H1 (cell line): Measurements from ENCODE around the gene TTLL9. TPM values are rescaled to one million over a fixed set of nuclear protein-coding genes. Genes with fewer than 3 reads are reported as not detected.

Experiments
- CTCF ChIA-PET: fragments of 300-600 bp; sonication (Branson Sonifier 250); formaldehyde crosslinking; loops from one replicate; lab custom pipeline; 2021; ENCODE audit not compliant: partially characterized antibody; lab: Charles Lee
- POLR2A ChIA-PET: fragments of 300-600 bp; sonication (Branson Sonifier 250); formaldehyde crosslinking; loops from one replicate; lab custom pipeline; 2021; ENCODE audit warnings: inconsistent platforms; ENCODE audit not compliant: partially characterized antibody; lab: Charles Lee
- DNase-seq, 2 experiments: peaks; one replicate each; pipeline versions ENCODE4 v3.0.0 to v3.0.0-alpha.2; 2010 to 2022; ENCODE audit warnings: low spot score in 2 of 2, low read depth in 1 of 2, mixed read lengths in 1 of 2
- FAIRE-seq: peaks from 2 replicates; lab custom pipeline; 2011; peaks lifted over from hg19 to GRCh38; lab: Jason Lieb, UNC
- H2AFZ ChIP-seq: 2 replicates; pipeline ENCODE4 v1.8.1; 2012; ENCODE audit warnings: low read length, inconsistent platforms
- H2AK5ac ChIP-seq: 2 replicates; pipeline ENCODE4 v1.6.1; 2013; ENCODE audit warnings: low read depth, low read length
- H2BK120ac ChIP-seq: replicated peaks from 2 replicates; pipeline ENCODE3; 2013; ENCODE audit warnings: low read depth, low read length, inconsistent platforms
- H2BK12ac ChIP-seq: 2 replicates; pipeline ENCODE4 v1.6.1; 2013; ENCODE audit warnings: low read depth, low read length
- H2BK15ac ChIP-seq: 2 replicates; pipeline ENCODE4 v1.6.1; 2013; ENCODE audit warnings: low read length
- H2BK20ac ChIP-seq: 2 replicates; pipeline ENCODE4 v1.6.1; 2013; ENCODE audit warnings: low read length
- H2BK5ac ChIP-seq: 2 replicates; pipeline ENCODE4 v1.6.1; 2013; ENCODE audit warnings: low read depth, low read length
- H3K14ac ChIP-seq: 2 replicates; pipeline ENCODE4 v1.6.1; 2013; ENCODE audit warnings: inconsistent platforms; ENCODE audit not compliant: insufficient read length
- H3K18ac ChIP-seq: 2 replicates; pipeline ENCODE4 v1.6.1; 2013; ENCODE audit warnings: low read length; ENCODE audit errors: extremely low read depth
- H3K23ac ChIP-seq: 2 replicates; pipeline ENCODE4 v1.6.1; 2013; ENCODE audit warnings: inconsistent platforms; ENCODE audit not compliant: insufficient read length
- H3K23me2 ChIP-seq: 2 replicates; pipeline ENCODE4 v1.6.1; 2013; ENCODE audit warnings: low read depth, low read length
- H3K27ac ChIP-seq: 2 replicates; pipeline ENCODE4 v1.6.1; 2011; ENCODE audit warnings: low read depth, low read length, inconsistent platforms
- H3K27me3 ChIP-seq, 4 experiments: replicated peaks in 1 of 4; 1 replicate in 1 of 4; 2 replicates in 3 of 4; pipeline versions ENCODE4 v1.6.1 to v1.8.1; 2011 to 2013; ENCODE audit warnings: low read length in 3 of 4, mild to moderate bottlenecking in 3 of 4, inconsistent platforms in 2 of 4, mixed read lengths in 2 of 4, moderate library complexity in 1 of 4; ENCODE audit not compliant: control insufficient read depth in 3 of 4, insufficient read depth in 3 of 4; ENCODE audit errors: extremely low read depth in 1 of 4
- H3K36me3 ChIP-seq, 4 experiments: 2 replicates each; pipeline versions ENCODE4 v1.6.1 to v1.8.1; 2011 to 2013; ENCODE audit warnings: mild to moderate bottlenecking in 4 of 4, low read length in 3 of 4, moderate library complexity in 2 of 4, control low read depth in 1 of 4, inconsistent platforms in 1 of 4; ENCODE audit not compliant: insufficient read depth in 4 of 4, control insufficient read depth in 2 of 4
- H3K4ac ChIP-seq: replicated peaks from 2 replicates; pipeline ENCODE3; 2013; ENCODE audit warnings: low read length, low read depth, mixed read lengths, inconsistent platforms; ENCODE audit not compliant: insufficient read length
- H3K4me1 ChIP-seq, 4 experiments: replicated peaks in 1 of 4; 1 replicate in 1 of 4; 2 replicates in 3 of 4; pipeline versions ENCODE4 v1.6.1 to v1.8.1; 2011 to 2013; ENCODE audit warnings: low read length in 3 of 4, inconsistent platforms in 2 of 4, mixed read lengths in 1 of 4; ENCODE audit not compliant: insufficient read depth in 4 of 4, control insufficient read depth in 3 of 4
- H3K4me2 ChIP-seq, 2 experiments: 2 replicates each; pipeline versions ENCODE4 v1.6.1 to v1.8.1; 2011 to 2013; ENCODE audit warnings: low read depth in 2 of 2, low read length in 2 of 2, control low read depth in 1 of 2, inconsistent platforms in 1 of 2, mild to moderate bottlenecking in 1 of 2; ENCODE audit not compliant: insufficient read depth in 1 of 2
- H3K4me3 ChIP-seq, 4 experiments: fragments of 200-600, 300-600 bp in 1 of 4; sonication (generic), shearing (Covaris generic), sonication (Bioruptor Twin) in 1 of 4; 2 replicates each; pipeline versions ENCODE4 v1.5.1 to v1.8.1; 2011 to 2016; ENCODE audit warnings: low read length in 4 of 4, low read depth in 3 of 4, control low read depth in 2 of 4, inconsistent platforms in 2 of 4, mild to moderate bottlenecking in 2 of 4, mixed read lengths in 1 of 4, moderate library complexity in 1 of 4; ENCODE audit not compliant: insufficient read depth in 2 of 4; ENCODE audit errors: extremely low read depth in 1 of 4
- H3K56ac ChIP-seq: replicated peaks from 2 replicates; pipeline ENCODE3; 2013; ENCODE audit warnings: low read depth, mild to moderate bottlenecking, mixed read lengths, low read length, inconsistent platforms; ENCODE audit not compliant: insufficient read length
- H3K79me1 ChIP-seq: 2 replicates; pipeline ENCODE4 v1.6.1; 2013; ENCODE audit warnings: low read depth, low read length, control low read depth
- H3K79me2 ChIP-seq, 2 experiments: 2 replicates each; pipeline versions ENCODE4 v1.6.1 to v1.8.1; 2012 to 2013; ENCODE audit warnings: low read length in 2 of 2, mild to moderate bottlenecking in 2 of 2, inconsistent platforms in 1 of 2; ENCODE audit not compliant: insufficient read depth in 2 of 2, control insufficient read depth in 1 of 2
- H3K9ac ChIP-seq, 4 experiments: replicated peaks in 1 of 4; 1 replicate in 1 of 4; 2 replicates in 3 of 4; pipeline versions ENCODE4 v1.6.1 to v1.8.1; 2011 to 2013; ENCODE audit warnings: low read depth in 3 of 4, low read length in 3 of 4, control low read depth in 2 of 4, mild to moderate bottlenecking in 2 of 4, moderate library complexity in 2 of 4, inconsistent platforms in 1 of 4; ENCODE audit errors: extremely low read depth in 1 of 4
- H3K9me3 ChIP-seq, 2 experiments: 2 replicates each; pipeline versions ENCODE4 v1.6.1 to v1.8.1; 2012 to 2013; ENCODE audit warnings: mild to moderate bottlenecking in 2 of 2, moderate library complexity in 2 of 2, control low read depth in 1 of 2, inconsistent platforms in 1 of 2, low read depth in 1 of 2, low read length in 1 of 2, mixed read lengths in 1 of 2; ENCODE audit not compliant: insufficient read depth in 2 of 2
- H4K20me1 ChIP-seq, 2 experiments: replicated peaks in 1 of 2; 2 replicates each; pipeline versions ENCODE3 to v1.8.1; 2011 to 2013; ENCODE audit warnings: inconsistent platforms in 2 of 2, low read length in 2 of 2, mild to moderate bottlenecking in 1 of 2; ENCODE audit not compliant: insufficient read depth in 2 of 2, control insufficient read depth in 1 of 2
- H4K5ac ChIP-seq: 2 replicates; pipeline ENCODE4 v1.6.1; 2013; ENCODE audit warnings: low read length, low read depth, mixed read lengths, inconsistent platforms; ENCODE audit not compliant: insufficient read length
- H4K8ac ChIP-seq: 2 replicates; pipeline ENCODE4 v1.8.0; 2013; ENCODE audit warnings: mild to moderate bottlenecking, moderate library complexity, low read length, inconsistent platforms; ENCODE audit not compliant: insufficient read depth; ENCODE audit errors: extremely low read depth
- H4K91ac ChIP-seq: replicated peaks from 2 replicates; pipeline ENCODE3; 2013; ENCODE audit warnings: low read length, mixed read lengths, inconsistent platforms; ENCODE audit not compliant: insufficient read length
- BCL11A ChIP-seq, 2 experiments: IDR thresholded peaks; one replicate each; pipeline ENCODE4 v1.6.1; 2011; ENCODE audit warnings: low read depth in 2 of 2, low read length in 2 of 2, mild to moderate bottlenecking in 2 of 2
- CBX5 ChIP-seq: fragments of 300-800, 300-1000 bp; sonication (generic); IDR thresholded peaks from 2 replicates; pipeline ENCODE4 v1.7.1; 2016; ENCODE audit warnings: antibody characterized with exemption, low read length, low read depth
- NRF1 ChIP-seq: IDR thresholded peaks from 2 replicates; pipeline ENCODE4 v1.6.1; 2011; ENCODE audit warnings: mild to moderate bottlenecking, low read depth, low read length, improper control_type of control experiment
- PHF8 ChIP-seq: fragments of 200-600 bp; sonication (generic); conservative IDR thresholded peaks from 2 replicates; pipeline ENCODE4 v1.7.1; 2012; ENCODE audit warnings: low read depth, mild to moderate bottlenecking, inconsistent platforms, low read length, moderate library complexity
- POLR2A ChIP-seq, 2 experiments: IDR thresholded peaks; 1 replicate in 1 of 2; 2 replicates in 1 of 2; pipeline ENCODE4 v1.6.1; 2011; ENCODE audit warnings: low read depth in 2 of 2, low read length in 2 of 2, mild to moderate bottlenecking in 2 of 2; ENCODE audit errors: control extremely low read depth in 1 of 2
- POU5F1 ChIP-seq: IDR thresholded peaks from 2 replicates; pipeline ENCODE4 v1.6.1; 2011; ENCODE audit warnings: low read depth, mild to moderate bottlenecking, low read length, moderate library complexity
- RFX5 ChIP-seq: IDR thresholded peaks from 2 replicates; pipeline ENCODE4 v1.6.1; 2011; ENCODE audit warnings: low read depth, low read length, improper control_type of control experiment, borderline replicate concordance
- RXRA ChIP-seq: IDR thresholded peaks from 2 replicates; pipeline ENCODE4 v1.6.1; 2011; ENCODE audit warnings: low read depth, mild to moderate bottlenecking, low read length, moderate library complexity; ENCODE audit not compliant: insufficient read depth
- SP1 ChIP-seq: IDR thresholded peaks from 2 replicates; pipeline ENCODE4 v1.6.1; 2011; ENCODE audit warnings: low read depth, low read length
- SP2 ChIP-seq: IDR thresholded peaks from 2 replicates; pipeline ENCODE4 v1.6.1; 2012; ENCODE audit warnings: mild to moderate bottlenecking, low read length, inconsistent platforms
- TAF7 ChIP-seq: optimal IDR thresholded peaks from 2 replicates; pipeline ENCODE3; 2011; ENCODE audit warnings: low read depth, mild to moderate bottlenecking, inconsistent platforms, low read length, moderate library complexity, borderline replicate concordance
- YY1 ChIP-seq: IDR thresholded peaks from 2 replicates; pipeline ENCODE4 v1.6.1; 2011; ENCODE audit warnings: low read depth, mild to moderate bottlenecking, low read length
- WGBS, 2 experiments: shearing (Covaris generic) in 1 of 2; methylation state at CpG; one replicate each; pipeline versions ENCODE4 v1.1.6 to v1.1.7; 2013 to 2015; ENCODE audit warnings: low lambda C conversion rate in 2 of 2, mixed read lengths in 2 of 2, inconsistent platforms in 1 of 2, low coverage in 1 of 2, missing lambda C conversion rate in 1 of 2; ENCODE audit not compliant: insufficient replicate concordance in 2 of 2, insufficient coverage in 1 of 2, insufficient read length in 1 of 2; ENCODE audit errors: extremely low coverage in 1 of 2, missing lambda C conversion rate in 1 of 2; 5-methylcytosine and 5-hydroxymethylcytosine counted together
- polyA plus RNA-seq, 7 experiments: library from polyadenylated mRNA; depleted of rRNA in 3 of 7; stranded (reverse) in 5 of 7; unstranded in 2 of 7; fragments of >200 nt in 5 of 7; fragments of 200-250 nt in 2 of 7; gene quantifications; 1 replicate in 5 of 7; 2 replicates in 1 of 7; 4 replicates in 1 of 7; pipeline versions ENCODE4 v1.2.1 to v1.2.3, GENCODE V29; 2011 to 2013; ENCODE audit warnings: missing spikeins in 2 of 7, mixed read lengths in 2 of 7
- total RNA-seq: library from RNA; stranded (reverse); fragmentation: NEBNext Ultra II Directional; extraction: Animal tissue kit (Norgen Biotek cat#: 25700); gene quantifications from 2 replicates; pipeline ENCODE4 v1.2.1, GENCODE V29; 2021

The TTLL9 gene
- total and polyA plus RNA-seq, 2 of the 8 experiments (the other 6 are each of a cell fraction or from before 2014, with no cell fraction given): 0.06 TPM; not detected in 1

DNA sequence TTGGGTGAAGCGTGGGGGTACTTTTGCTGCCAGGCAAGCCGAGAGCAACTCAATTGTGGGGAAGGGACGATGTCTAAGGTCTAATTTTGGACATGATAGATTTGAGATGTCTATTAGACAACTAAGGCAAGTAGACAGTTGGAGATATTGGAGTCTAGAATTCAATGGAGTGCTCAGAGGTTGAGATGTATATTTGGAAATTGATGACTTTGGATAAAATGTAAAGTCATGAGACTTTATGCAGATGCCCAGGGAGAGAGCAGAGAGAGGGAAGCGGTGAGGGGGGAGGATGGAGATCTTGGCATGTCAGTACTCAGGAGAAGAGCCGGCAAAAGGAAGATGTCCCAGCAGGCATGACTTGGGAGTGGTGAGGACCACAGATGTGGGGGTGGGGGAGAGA lies 44.4 kb upstream of the TTLL9 start:
- Histone ChIP-seq H3K9ac (no peak overlapping the region; a peak in 2 of 7 replicates), H2AFZ (no peak overlapping the region), H3K23ac (no peak overlapping the region), H2BK120ac (no peak overlapping the region), H3K79me1 (no peaks in the 10 kb centered on the region), H3K79me2 (no peaks in the 10 kb centered on the region), H3K23me2 (no peaks in the 10 kb centered on the region), H2BK15ac (no peak overlapping the region), H2BK5ac (no peak overlapping the region), H3K14ac (no peak overlapping the region), H2BK12ac (no peak overlapping the region), H3K4ac (no peak overlapping the region), H3K4me1 (peaks cover 0 to 6% (median 2%) of the 10 kb centered on the region in 4 experiments; a peak in 4 of 7 replicates), H3K4me2 (no peak overlapping the region), H2AK5ac (no peak overlapping the region), H3K18ac (no peak overlapping the region), H4K20me1 (no peaks in the 10 kb centered on the region), H3K4me3 (no peak overlapping the region), H3K27ac (no peak overlapping the region), H4K8ac (no peak overlapping the region), H3K27me3 (no peaks in the 10 kb centered on the region), H4K5ac (no peak overlapping the region), H3K56ac (no peak overlapping the region), H3K9me3 (no peaks in the 10 kb centered on the region), H2BK20ac (no peak overlapping the region), H4K91ac (no peak overlapping the region), H3K36me3 (no peaks in the 10 kb centered on the region; a peak in 1 of 8 replicates)
- DNase-seq (no peak), FAIRE-seq (no peak)
- ChIA-PET POLR2A (interaction anchor here (0.6 kb wide), 2 partner anchors 248 to 270 kb away, joined by 3 to 4 read pairs; no protein-coding TSS in a partner anchor), CTCF (interaction anchor here (0.9 to 6.6 kb wide), 4 partner anchors 9 to 200 kb away, joined by 3 to 73 read pairs (median 34); partner anchors contain the start of gene FOXS1)
- TF ChIP-seq BCL11A (IDR thresholded peaks at IDR 0.05; ENCODE audit: low read depth in 2 of 2, low read length in 2 of 2) (no peak), SP2 (no peak), RFX5 (no peak), YY1 (no peak), TAF7 (no peak), SP1 (no peak), RXRA (no peak), PHF8 (no peak), CBX5 (no peak), POLR2A (IDR thresholded peaks at IDR 0.05; ENCODE audit: control extremely low read depth in 1 of 2, low read depth in 2 of 2, low read length in 2 of 2) (no peak), POU5F1 (no peak), NRF1 (no peak)
- 85% methylated on average over 5 of the region's 5 CpGs; no CpG with 5 or more reads in 1 of the 2 experiments for WGBS, 2 experiments
